NCI-H1092 (cell line): ENCODE measurements around the gene NUDCD2.
"Not testable (repeated sequence)": the region's sequence is repeated elsewhere in the genome, so short reads cannot be mapped to it uniquely, and the experiment has no call there.

Source experiments
- DNase-seq: peaks from one replicate; lab custom pipeline; 2025; lab: John Stamatoyannopoulos, UW

Gene NUDCD2

DNA sequence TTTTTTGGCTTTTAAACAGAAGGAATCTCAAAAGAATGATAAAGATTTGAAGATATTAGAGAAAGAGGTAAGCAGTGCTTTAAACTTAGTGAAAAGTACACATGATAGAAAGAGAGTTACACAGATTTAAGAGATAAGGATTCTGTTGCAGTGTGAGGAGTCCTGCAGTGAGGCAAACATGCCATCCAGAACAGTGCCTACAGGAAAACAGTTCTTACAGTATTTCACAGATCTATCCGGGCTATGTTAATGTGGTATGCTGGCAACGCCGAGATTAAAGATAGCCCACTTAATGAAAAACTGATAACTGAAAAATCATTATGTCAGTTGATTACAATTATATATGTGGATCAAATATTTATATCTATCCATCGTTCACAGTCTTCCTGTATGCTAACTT lies 7.8 kb upstream of the NUDCD2 start:
- DNase-seq = no peak

DNA sequence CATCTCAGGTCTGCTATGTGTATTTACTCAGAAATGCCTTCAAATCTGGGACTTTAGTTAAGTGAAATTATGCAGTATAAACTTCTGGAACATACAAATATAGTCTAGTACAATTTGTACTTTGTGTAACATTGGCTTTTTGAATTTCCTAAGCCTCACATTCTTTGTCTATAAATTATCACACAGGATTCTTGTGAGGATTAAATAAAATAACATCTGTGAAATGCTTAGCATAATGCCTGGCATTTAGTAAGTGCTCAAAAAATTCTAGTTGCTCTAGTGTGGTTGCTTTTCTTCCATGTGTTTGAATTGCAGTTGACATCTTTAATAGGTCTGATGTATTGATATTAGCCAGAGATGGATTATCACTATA lies 3.1 kb upstream of the NUDCD2 start:
- no peak for DNase-seq

DNA sequence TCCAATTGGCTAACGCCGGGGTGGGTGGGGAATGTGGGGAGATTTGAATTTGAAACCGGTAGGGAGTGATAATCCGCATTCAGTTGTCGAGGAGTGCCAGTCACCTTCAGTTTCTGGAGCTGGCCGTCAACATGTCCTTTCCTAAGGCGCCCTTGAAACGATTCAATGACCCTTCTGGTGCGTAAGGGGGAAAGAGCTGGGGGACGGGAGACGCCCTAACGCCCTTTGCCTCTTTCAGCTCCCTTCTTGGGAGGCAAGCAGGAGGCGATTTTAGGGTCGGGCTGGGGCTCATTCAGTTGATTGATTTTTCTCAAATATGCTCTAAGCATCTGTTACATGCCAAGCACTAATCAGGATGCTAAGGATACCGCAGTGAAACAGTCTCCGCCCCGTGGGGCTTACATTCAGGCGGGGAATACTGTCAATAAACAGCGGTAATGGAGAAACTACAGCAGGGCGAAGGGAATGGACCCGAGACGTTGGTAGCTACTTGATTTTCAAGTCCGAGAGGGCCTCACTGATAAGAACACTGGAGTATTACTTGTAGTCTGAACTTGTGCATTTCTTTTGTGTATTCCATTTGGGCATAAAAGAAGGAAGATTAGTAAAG lies 765 bp upstream of the NUDCD2 start, which contains the start of gene HMMR:
Gene HMMR (plus strand): TSS at position 71 of the 610 bp plus-strand sequence. CDS start 61 bp downstream, at position 132.
- no peak for DNase-seq

DNA sequence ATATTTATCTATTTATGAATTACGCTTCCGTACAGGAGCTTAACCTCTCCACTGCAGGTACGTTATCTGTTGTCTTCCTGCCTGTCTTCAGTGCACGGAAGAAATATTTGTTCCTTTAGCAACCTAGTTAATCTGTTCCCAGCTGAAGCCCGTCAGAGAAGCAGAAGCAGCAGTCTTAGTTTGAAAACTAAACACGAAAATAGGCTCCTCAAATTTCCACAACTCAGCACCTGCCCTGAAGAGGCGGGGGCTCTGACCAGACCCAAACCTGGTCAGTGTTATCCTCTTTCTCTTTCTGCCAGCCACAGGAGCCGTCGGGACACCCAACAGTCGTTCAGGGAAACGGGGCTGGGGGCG lies 462 bp downstream of the NUDCD2 start:
- DNase-seq = no peak

DNA sequence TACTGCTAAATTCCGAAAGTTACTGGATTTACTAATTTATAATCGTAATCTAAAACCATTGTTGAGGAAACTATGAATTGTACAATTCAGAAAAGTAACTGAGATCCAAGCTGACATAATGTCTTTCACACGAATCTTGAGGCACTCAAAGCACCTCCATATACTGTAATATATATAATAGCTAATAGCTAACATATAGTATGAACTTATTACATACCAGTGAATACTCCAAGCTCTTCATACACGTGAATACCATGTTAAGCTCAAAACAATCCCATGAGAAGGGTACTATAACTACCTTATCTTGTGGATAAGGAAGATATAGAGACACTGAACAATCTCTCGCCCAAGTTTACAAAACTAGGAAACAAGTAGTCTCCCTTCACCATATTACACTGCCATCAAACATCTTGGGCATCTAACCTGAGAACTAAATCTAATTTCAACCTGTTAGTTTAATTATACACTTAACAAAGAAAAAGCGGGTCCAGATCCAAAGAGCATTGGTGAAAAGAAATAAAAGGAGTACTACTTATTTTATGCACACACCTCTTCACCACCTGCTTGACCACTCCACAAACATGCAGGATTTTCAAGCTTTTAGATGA lies 1.0 kb downstream of the NUDCD2 start:
- no peak for DNase-seq

DNA sequence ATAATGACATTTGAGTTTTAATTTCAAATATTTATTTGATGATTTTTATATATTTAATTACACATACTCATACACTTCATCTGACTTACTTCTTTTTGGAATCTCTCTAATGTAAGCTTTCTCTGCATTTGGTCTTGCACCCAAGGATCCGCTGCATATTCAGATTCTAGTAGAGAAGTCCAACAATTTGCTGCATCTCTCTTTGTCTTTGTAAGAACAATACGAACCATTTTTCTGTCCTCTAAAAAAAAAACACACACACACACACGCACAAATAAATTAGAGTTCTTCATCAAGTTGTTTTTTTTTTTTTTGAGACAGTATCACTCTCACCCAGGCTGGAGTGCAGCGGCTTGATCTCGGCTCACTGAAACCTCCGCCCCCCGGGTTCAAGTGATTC lies 3.1 kb downstream of the NUDCD2 start:
- no peak for DNase-seq

DNA sequence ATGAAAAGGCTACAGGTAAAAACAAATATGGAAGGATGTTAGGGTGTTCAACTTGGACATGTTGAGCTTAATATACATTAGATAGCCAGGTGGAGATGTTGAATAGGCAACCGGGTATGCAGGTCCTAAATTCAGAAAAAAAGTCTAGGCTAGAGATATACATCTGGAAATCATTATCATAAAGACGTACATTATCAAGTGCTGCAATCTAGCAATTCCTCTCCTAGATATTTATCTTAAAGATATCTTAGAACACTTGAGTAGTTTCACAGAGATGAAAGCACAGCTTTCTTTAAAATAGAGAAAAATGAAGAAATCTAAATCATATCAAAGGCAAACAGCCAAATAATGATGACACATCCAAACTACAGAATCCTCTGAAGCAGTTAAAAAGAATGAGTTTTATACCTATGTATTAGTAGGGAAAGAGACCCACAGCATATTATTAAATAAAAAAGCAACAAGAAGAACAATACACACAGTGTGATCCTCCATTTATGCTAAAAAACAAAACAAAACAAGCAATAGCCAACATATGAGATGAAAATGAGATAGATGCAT lies 3.8 kb downstream of the NUDCD2 start:
- no peak for DNase-seq

DNA sequence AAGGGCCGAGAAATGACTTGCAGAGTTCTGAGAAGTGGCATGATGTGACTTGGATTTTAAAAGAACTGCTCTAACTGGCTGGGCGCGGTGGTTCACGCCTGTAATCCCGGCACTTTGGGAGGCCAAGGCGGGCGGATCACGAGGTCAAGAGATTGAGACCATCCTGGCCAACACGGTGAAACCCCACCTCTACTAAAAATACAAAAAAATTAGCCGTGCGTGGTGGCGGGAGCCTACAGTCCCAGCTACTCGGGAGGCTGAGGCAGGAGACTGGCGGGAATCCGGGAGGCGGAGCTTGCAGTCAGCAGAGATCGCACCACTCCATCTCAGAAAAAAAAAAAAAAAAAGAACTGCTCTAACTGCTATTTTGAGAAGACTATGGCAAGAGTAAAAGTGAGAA lies 4.5 kb downstream of the NUDCD2 start:
- DNase-seq = not testable (repeated sequence)

DNA sequence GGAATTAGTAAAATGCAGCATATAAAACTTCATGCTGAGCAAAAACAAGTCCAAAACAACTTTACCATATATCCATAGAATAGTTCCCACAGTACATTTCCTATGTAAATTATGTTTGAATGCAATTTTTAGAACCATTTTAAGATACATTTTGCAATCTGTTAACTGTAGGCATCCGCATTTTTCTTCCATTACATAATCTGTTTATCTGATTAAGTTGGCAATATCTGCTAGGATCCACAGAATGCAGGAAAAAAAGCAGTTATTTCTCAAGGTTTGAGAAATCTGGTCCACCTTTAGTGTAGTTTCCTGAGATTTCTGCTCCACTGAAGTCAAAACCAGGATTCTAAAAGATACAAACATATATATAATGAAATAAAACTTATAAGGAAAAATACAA lies 6.2 kb downstream of the NUDCD2 start:
- no peak for DNase-seq

DNA sequence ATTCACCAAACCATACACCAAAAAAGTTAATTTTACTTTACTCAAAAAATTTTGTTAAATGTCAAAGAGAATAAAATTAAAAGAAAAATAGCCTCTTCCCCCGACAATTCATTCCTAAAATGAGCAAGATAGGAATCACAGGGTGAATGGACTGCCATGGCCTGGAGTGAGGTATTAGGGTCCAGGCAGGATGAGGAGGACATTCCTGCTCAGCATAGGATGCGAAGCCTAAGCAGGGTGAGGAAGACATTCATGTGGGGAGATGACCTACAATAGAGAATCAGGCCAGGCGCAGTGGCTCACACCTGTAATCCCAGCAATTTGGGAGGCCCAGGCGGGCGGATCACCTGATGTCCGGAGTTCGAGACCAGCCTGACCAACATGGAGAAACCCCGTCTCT lies 8.4 kb downstream of the NUDCD2 start:
- no peak for DNase-seq

DNA sequence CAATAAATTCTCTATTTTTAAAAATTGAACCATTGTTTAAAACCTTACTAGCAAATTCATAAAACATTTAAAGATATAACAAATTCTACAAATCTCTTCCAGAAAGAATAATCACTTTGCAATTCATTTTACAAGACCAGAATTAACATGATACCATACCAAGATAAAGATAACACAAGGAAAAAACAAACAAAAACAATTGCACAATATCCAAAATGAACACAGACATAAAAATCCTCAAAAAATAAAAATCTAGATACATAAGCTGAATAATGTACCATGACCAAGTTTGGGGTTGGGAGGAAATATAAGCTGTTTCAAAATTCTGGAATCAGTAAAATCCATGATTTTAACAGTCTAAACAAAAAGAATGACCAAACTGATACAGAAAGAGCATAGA lies 11.4 kb downstream of the NUDCD2 start:
- DNase-seq = no peak

DNA sequence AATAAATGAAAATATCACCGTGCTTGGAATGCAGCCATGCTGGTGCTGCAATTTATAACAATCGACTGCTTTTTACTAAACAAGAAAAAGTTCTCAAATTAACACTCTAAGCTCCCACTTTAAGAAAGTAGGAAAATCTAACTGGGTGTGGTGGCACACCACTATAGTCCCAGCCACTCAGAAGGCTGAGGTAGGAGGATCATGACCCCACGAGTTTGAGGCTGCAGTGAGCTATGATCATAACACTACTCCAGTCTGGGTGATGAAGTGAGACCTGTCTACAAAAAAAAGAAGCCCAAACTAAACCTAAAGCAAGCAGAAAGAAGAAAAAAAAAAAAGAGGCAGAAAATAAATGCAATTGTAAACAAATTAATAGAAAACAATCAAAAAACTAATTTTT lies 12.0 kb downstream of the NUDCD2 start:
- no peak for DNase-seq

DNA sequence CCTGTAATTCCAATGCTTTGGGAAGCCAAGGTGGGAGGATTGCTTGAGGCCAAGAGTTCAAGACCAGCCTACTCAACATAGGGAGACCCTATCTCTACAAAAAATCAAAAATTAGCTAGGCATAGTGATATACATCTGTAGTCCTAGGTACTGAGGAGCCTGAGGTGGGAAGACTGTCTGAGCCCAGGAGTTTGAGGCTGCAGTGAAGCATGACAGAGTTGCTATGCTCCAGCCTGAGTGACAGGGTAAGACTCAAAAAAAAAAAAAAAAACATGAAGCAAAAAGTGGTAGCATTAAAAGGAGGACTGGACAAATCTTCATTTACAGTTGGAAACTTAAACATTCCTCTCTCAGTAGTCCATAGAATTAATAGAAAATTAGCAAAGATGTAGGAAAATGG lies 12.7 kb downstream of the NUDCD2 start:
- DNase-seq = no peak

DNA sequence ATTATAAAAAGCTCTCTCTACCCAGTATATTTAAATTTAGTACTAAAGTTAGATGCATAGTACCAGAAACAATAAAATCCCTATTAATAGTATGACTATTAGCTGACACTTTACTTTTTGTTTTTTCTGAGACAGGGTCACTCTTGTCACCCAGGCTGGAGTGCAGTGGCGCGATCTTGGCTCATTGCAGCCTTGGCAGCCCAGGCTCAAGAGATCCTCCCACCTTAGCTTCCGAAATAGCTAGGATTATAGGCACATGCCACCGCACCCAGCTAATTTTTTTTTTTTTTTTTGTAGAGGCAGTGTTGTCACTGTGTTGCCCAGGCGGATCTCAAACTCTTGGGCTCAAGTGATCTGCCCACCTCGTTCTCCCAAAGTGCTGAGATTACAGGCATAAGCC lies 14.6 kb downstream of the NUDCD2 start:
- no peak for DNase-seq

DNA sequence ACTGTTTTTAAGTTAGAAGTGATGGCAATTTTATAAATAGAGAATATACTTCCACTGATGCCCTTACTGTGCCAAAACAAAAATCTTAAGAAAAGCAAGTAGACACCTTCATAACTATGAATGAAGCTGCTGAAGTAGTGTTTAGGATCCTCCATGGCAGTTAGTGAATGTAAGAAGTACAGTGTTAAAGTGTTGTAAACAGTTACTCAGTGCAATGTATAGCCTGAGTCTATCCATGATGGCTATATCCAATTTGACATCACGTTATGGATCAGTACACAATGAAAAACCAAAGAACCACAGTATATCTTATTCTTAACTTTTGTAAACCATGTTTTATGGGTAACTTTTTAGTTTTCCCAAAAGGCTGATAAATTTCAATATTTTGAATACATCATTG lies 15.4 kb downstream of the NUDCD2 start:
- DNase-seq = no peak

DNA sequence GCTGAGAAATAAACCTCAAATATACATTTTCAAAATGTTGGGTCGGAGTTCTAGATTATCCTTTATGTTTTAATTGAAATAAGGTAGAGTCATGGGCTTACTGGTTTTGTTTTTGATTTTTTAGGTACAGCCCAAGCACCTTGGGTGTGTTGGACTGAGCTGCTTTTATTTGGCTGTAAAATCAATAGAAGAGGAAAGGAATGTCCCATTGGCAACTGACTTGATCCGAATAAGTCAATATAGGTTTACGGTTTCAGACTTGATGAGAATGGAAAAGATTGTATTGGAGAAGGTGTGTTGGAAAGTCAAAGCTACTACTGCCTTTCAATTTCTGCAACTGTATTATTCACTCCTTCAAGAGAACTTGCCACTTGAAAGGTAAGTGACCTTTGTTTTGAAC lies 18.9 kb downstream of the NUDCD2 start:
- no peak for DNase-seq

DNA sequence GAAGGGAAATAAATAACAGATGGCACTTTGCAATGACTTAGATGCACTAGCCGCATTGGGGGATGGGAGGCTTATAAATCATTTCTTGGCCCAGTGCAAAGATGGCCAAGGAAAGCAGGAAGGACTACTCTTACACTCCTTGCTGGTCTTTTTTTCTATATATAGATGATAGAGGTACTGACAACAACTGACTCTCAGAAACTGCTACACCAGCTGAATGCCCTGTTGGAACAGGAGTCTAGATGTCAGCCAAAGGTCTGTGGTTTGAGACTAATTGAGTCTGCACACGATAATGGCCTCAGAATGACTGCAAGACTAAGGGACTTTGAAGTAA lies 20.8 kb downstream of the NUDCD2 start:
- no peak for DNase-seq

DNA sequence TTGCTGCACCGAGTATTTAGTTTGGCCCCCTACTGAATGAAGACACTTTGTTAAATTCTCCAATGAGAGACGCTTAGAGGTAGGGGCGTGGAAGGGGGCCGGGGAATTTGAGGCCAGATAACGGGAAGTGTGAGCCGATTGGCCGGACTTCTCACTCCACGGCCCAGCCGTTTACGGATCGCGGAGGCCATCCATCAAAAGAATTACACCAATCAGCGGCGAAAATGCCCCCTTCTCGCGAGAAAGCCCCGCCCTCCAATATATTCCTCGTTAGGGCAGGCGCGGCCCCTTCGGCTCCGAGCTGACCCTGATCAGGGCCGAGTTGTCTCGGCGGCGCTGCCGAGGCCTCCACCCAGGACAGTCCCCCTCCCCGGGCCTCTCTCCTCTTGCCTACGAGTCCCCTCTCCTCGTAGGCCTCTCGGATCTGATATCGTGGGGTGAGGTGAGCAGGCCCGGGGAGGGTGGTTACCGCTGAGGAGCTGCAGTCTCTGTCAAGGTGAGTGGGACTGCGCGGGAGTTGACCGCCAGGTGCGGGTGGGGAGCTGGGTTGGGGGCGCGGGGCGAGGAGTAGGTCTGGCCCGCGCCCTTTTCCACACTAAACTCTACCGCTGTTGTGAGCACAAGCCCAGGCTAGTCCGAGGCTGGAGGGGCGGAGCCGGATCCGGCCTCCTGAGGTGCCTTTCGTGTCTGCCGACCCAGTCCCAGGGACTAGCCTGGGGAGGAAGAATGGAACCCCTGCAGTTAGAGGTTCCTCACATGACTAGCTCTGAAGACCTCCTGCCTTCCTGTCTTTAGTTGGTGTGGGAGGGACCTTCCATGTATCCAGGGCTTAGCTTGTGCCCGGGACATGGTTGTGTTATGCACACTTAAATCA lies 22.4 kb downstream of the NUDCD2 start, which contains the start of gene CCNG1:
Gene CCNG1 (plus strand): TSS at position 287 of the 874 bp plus-strand sequence. CDS start 1,662 bp downstream, outside the sequence.
- peak; percentile 88 for DNase-seq

DNA sequence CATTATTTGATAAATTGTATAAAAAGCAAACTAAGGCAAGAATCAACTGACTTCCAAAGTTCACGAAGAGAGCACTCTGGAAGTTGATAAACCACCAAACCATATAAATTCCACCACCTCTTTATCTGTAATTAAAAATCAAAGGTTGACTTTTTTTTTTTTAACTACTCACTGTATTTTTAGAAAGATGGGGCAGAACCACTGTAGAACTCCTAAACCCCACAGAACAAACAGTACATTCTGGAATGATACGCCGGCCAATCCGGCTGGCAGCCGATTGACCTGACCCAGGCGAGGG lies 22.9 kb downstream of the NUDCD2 start:
- DNase-seq = no peak

DNA sequence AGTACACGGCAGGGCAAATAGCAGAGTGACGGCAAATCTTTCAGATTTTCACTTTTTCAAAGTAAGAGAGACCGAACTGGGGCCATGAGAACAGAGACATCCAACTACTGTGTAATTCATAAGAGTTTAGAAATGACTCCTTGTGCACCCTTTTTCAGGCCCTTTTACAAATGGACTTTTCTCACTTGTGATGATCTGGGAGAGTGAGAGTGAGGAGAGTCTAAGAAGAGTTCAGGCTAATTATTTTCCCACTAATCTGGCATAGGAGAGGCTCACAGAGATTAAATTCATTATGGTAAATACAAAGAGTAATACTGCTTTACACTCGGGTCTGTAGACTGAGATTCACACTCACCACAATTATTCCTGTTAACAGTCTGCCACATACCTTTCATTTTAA lies 23.4 kb downstream of the NUDCD2 start:
- no peak for DNase-seq

DNA sequence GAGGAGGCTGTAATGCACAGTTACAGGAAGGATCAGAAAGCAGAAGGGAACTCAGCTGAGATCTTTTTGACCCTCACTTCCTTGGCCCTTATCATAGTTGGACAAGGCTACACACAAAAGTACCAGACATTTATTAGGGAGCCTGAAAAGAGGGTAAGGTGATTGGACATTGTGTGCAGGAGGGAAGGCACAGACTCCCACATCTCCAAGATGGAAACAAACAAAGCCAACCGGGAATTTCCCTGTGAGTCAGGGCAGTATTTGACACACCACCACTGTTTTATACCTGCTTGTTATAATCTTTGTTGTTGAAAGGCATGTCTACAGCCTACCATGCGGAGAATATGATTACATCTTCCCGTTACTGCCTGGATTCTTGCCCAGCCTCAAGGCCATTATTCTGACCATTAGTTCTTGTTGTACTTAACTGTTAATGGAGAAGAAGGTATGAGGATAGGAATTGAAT lies 25.5 kb downstream of the NUDCD2 start:
- no peak for DNase-seq

DNA sequence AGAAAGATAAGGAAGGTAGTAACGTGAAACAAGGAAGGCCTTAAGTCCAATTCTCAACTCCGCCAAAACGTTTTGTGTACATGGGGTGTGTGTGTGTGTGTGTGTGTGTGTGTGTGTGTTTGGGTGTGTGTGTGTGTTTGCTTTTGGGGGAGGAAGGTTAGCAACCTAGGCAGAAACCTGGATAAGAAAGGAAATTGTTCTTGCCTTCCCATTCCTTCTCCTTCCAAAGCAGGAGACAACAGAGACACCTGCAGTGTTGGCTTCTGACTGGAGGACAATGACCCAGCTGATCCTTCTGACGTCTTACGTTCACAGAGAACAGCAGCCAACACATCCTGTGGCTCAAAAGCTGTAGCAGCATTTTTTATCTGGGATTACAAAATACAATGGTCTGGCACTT lies 26.6 kb downstream of the NUDCD2 start:
- DNase-seq = no peak

DNA sequence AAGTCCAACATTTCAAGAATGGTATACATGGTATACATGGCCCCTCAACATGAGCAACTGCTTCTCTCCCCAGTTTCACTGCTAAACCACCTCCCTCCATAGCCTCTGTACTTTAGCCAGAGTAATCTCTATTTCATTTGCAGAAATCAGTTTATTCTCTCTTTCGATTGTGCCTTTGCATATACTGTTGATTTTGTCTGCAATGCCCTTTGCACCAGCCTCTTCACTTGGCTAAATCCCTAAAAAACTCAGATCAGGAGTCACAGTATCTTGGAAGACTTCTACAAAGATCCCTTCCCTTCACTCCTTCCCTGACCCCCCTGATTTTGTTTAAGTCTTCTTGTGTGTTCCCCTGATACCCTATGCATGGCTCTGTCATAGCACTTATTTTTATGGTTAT lies 27.4 kb downstream of the NUDCD2 start:
- no peak for DNase-seq
